ENCODE results near the gene PNMA6F. TPM values are rescaled to one million over a fixed set of nuclear protein-coding genes. Genes with fewer than 3 reads are reported as not detected.
A peak's percentile ranks its signal among the peaks of the same experiment; 100 is the strongest.

The PNMA6F gene
- total RNA-seq: not detected

- no peaks in the 10 kb centered on the region for H3K9me3 Mint-ChIP-seq
- peaks cover 7% of the 10 kb centered on the region for H3K4me1 Mint-ChIP-seq (ENCODE audit: low read depth)
- no peak for DNase-seq
- H3K27me3 Mint-ChIP-seq: no peaks in the 10 kb centered on the region
- ChIA-PET CTCF (no interaction called here), POLR2A (no interaction called here)
- H3K36me3 Mint-ChIP-seq: no peaks in the 10 kb centered on the region
- H3K4me3 Mint-ChIP-seq: no peak within 1 kb of the TSS
- no peak within 1 kb of the TSS for H3K27ac Mint-ChIP-seq
- intact Hi-C loops (cut with micrococcal nuclease): no loop called here
Measured at GRCh38 chrX:153321381-153322124, at the start of gene PNMA6F. Gene PNMA6F (minus strand): TSS chrX:153321767. CDS start chrX:153320674, 1,093 bp downstream.

DNA sequence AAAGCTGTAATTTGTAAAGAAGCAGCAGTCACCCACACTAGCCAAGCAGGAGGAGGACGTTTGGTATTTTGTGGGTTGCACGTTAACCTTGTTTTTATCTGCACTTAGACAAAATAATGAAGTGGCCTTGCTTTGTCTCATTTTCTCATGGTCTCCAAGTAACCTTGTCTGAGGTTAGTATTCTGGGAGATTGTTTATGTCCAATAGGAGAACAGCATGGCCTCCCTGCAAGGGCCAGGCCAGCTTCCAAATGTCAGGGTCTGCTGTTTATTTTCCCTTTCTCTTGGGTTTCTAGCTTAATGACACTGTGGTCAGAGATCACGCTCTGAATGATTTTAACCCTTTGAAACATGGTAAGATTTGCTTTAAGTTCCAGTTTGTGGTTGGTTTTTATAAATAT, 49.7 kb upstream of the PNMA6F start:
- no peak overlapping the region for H3K4me3 Mint-ChIP-seq
- ChIA-PET CTCF (no interaction called here), POLR2A (no interaction called here)
- no peaks in the 10 kb centered on the region for H3K9me3 Mint-ChIP-seq
- no peak overlapping the region for H3K27ac Mint-ChIP-seq
- H3K36me3 Mint-ChIP-seq: no peaks in the 10 kb centered on the region
- peaks cover 21% of the 10 kb centered on the region for H3K4me1 Mint-ChIP-seq (ENCODE audit: low read depth)
- H3K27me3 Mint-ChIP-seq: peaks cover 3% of the 10 kb centered on the region
- no peak for DNase-seq
- intact Hi-C loops (cut with micrococcal nuclease): no loop called here

DNA sequence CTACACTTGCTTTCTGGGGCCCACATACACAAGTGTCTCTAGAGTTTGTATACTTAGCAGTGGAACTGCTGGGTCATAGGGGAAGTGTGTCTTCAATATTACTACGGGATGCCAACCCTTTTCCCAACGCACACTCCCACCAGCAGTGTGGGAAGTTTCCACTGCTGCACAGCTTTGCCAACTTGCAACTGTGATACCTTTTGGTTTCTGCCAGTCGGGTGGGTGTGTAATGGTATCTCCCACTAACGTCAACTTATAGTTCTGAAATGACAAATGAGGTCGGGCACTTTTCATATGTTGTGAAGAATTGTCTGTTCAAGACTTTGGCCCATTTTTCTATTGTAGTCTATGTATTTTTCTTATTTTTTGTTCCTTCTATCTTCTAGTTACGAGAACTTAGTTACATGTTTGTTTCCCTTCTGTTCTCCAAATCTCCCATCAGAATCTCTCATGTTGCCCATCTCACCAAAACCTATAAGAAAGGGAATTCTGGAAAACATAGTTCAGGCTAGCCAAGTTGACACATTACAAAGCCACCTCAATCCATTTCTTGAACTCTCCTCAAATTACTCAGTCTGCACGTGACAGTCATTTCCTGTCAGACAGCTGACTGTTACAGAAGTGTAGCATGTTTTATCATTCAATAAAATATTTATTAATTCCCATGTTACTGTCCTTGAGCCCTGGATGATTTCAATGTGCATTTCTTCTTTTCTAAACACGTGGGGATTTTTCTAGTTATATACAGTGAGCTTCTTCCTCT, 48.9 kb upstream of the PNMA6F start:
- peak; percentile 36 for DNase-seq
- intact Hi-C loops (cut with micrococcal nuclease): loop anchor here (1.0 kb wide), 1 partner anchor 36 kb away; the partner anchor contains the start of gene ZNF275
- CTCF ChIA-PET: no interaction called here
- no peaks in the 10 kb centered on the region for H3K9me3 Mint-ChIP-seq
- POLR2A ChIA-PET: no interaction called here
- H3K4me1 Mint-ChIP-seq (ENCODE audit: low read depth): peaks cover 21% of the 10 kb centered on the region
- no peak overlapping the region for H3K4me3 Mint-ChIP-seq
- H3K27me3 Mint-ChIP-seq: peaks cover 3% of the 10 kb centered on the region
- peak overlapping the region; percentile 7 for H3K27ac Mint-ChIP-seq
- no peaks in the 10 kb centered on the region for H3K36me3 Mint-ChIP-seq

GRCh38 chrX:153366878-153367538, 45.4 kb upstream of the PNMA6F start:
- DNase-seq: no peak
- Mint-ChIP-seq H3K36me3 (no peaks in the 10 kb centered on the region), H3K4me1 (ENCODE audit: low read depth) (peaks cover 21% of the 10 kb centered on the region), H3K27me3 (peaks cover 3% of the 10 kb centered on the region), H3K9me3 (no peaks in the 10 kb centered on the region), H3K4me3 (no peak overlapping the region), H3K27ac (no peak overlapping the region)
- CTCF ChIA-PET: no interaction called here
- intact Hi-C loops (cut with micrococcal nuclease): no loop called here
- POLR2A ChIA-PET: no interaction called here

- ChIA-PET CTCF (no interaction called here), POLR2A (no interaction called here)
- Mint-ChIP-seq H3K27ac (no peak overlapping the region), H3K4me3 (no peak overlapping the region), H3K9me3 (no peaks in the 10 kb centered on the region), H3K36me3 (no peaks in the 10 kb centered on the region), H3K4me1 (ENCODE audit: low read depth) (peaks cover 16% of the 10 kb centered on the region), H3K27me3 (peaks cover 3% of the 10 kb centered on the region)
- intact Hi-C loops (cut with micrococcal nuclease): no loop called here
- no peak for DNase-seq
Measured at GRCh38 chrX:153366119-153366518, 44.6 kb upstream of the PNMA6F start.

DNA sequence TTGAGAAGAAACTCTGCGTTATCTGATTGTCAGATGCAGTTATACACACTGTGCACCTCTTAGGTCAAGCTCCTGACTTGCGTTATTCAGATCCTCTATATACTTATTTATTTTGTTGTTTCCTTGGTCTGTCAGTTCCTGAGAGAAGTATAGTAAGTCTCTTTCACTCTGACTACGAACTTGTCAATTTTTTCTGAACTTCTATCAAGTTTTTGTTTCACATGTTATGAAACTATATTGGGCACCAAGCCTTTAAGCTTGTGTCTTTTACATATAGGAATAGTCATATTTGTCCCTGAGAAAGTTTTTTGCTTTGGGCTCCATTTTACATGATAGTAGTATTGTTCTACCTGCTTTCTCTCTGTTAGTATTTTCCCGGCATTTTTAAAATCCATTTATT, 44.1 kb upstream of the PNMA6F start:
- intact Hi-C loops (cut with micrococcal nuclease): no loop called here
- H3K4me3 Mint-ChIP-seq: no peak overlapping the region
- H3K27me3 Mint-ChIP-seq: no peaks in the 10 kb centered on the region
- H3K9me3 Mint-ChIP-seq: no peaks in the 10 kb centered on the region
- CTCF ChIA-PET: no interaction called here
- H3K4me1 Mint-ChIP-seq (ENCODE audit: low read depth): peaks cover 12% of the 10 kb centered on the region
- POLR2A ChIA-PET: no interaction called here
- DNase-seq: no peak
- H3K36me3 Mint-ChIP-seq: peaks cover 1% of the 10 kb centered on the region
- no peak overlapping the region for H3K27ac Mint-ChIP-seq

DNA sequence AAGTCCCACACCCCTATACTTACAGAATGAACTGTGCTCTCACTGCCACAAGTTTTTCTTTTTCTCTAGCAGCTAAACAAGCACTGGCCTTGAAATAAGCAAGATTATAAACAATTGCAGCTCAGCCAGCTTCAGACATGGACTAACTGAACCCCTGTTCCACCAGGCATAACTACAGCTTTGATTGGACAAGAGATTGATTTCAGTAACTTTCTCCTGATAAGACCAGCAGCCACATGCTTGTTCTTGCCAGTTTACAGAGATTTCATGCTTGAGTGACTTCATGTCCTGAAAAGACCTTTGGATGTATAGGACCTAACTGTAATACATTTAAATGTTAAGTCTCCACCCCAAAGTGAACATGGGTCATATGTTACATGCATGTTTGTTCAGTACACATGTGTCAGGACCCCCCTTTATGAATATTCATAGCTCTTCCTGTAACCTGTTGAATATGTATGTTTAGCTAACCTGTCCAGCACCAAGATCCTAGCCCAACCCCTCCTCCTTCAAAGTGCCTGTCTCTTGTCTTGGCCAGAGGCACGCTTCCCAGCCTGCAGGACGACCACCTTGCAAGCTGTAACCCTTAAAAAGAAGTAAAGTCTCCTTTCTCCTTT, 40.3 kb upstream of the PNMA6F start:
- CTCF ChIA-PET: no interaction called here
- no peak for DNase-seq
- Mint-ChIP-seq H3K4me3 (no peak overlapping the region), H3K36me3 (peaks cover 6% of the 10 kb centered on the region), H3K4me1 (ENCODE audit: low read depth) (no peaks in the 10 kb centered on the region), H3K27ac (no peak overlapping the region), H3K27me3 (no peaks in the 10 kb centered on the region), H3K9me3 (peaks cover 21% of the 10 kb centered on the region)
- intact Hi-C loops (cut with micrococcal nuclease): no loop called here
- POLR2A ChIA-PET: no interaction called here

- no peak for DNase-seq
- CTCF ChIA-PET: no interaction called here
- peaks cover 6% of the 10 kb centered on the region for H3K36me3 Mint-ChIP-seq
- H3K4me3 Mint-ChIP-seq: no peak overlapping the region
- no peaks in the 10 kb centered on the region for H3K4me1 Mint-ChIP-seq (ENCODE audit: low read depth)
- no peak overlapping the region for H3K27ac Mint-ChIP-seq
- H3K27me3 Mint-ChIP-seq: no peaks in the 10 kb centered on the region
- H3K9me3 Mint-ChIP-seq: peaks cover 21% of the 10 kb centered on the region
- intact Hi-C loops (cut with micrococcal nuclease): no loop called here
- POLR2A ChIA-PET: no interaction called here
Measured at GRCh38 chrX:153357877-153358276, 36.3 kb upstream of the PNMA6F start.

GRCh38 chrX:153353416-153353815, 31.8 kb upstream of the PNMA6F start:
- Mint-ChIP-seq H3K27me3 (no peaks in the 10 kb centered on the region), H3K27ac (no peak overlapping the region), H3K4me3 (no peak overlapping the region), H3K9me3 (peaks cover 11% of the 10 kb centered on the region), H3K4me1 (ENCODE audit: low read depth) (no peaks in the 10 kb centered on the region), H3K36me3 (peaks cover 14% of the 10 kb centered on the region)
- DNase-seq: no peak
- ChIA-PET POLR2A (no interaction called here), CTCF (no interaction called here)
- intact Hi-C loops (cut with micrococcal nuclease): no loop called here

GRCh38 chrX:153352858-153353257, 31.3 kb upstream of the PNMA6F start:
- peaks cover 5% of the 10 kb centered on the region for H3K9me3 Mint-ChIP-seq

GRCh38 chrX:153351981-153352380, 30.4 kb upstream of the PNMA6F start:
- Mint-ChIP-seq H3K9me3 (no peaks in the 10 kb centered on the region), H3K4me3 (no peak overlapping the region), H3K27me3 (no peaks in the 10 kb centered on the region), H3K36me3 (peaks cover 17% of the 10 kb centered on the region), H3K4me1 (ENCODE audit: low read depth) (peaks cover 3% of the 10 kb centered on the region), H3K27ac (no peak overlapping the region)
- CTCF ChIA-PET: no interaction called here
- POLR2A ChIA-PET: no interaction called here
- DNase-seq: no peak
- intact Hi-C loops (cut with micrococcal nuclease): no loop called here

More at GRCh38 chrX:153352858-153353257, 31.3 kb upstream of the PNMA6F start:
- Mint-ChIP-seq H3K27me3 (no peaks in the 10 kb centered on the region), H3K4me1 (ENCODE audit: low read depth) (peaks cover 3% of the 10 kb centered on the region), H3K27ac (no peak overlapping the region), H3K36me3 (peaks cover 16% of the 10 kb centered on the region), H3K4me3 (no peak overlapping the region)
- POLR2A ChIA-PET: no interaction called here
- intact Hi-C loops (cut with micrococcal nuclease): no loop called here
- CTCF ChIA-PET: no interaction called here
- DNase-seq: no peak

GRCh38 chrX:153349952-153350351, 28.4 kb upstream of the PNMA6F start:
- ChIA-PET CTCF (no interaction called here), POLR2A (interaction anchor here (1.0 kb wide), 1 partner anchor 11 kb away, joined by 3 read pairs; no protein-coding TSS in a partner anchor)
- Mint-ChIP-seq H3K9me3 (no peaks in the 10 kb centered on the region), H3K4me3 (no peak overlapping the region), H3K27me3 (no peaks in the 10 kb centered on the region), H3K36me3 (peaks cover 24% of the 10 kb centered on the region), H3K27ac (no peak overlapping the region), H3K4me1 (ENCODE audit: low read depth) (peaks cover 3% of the 10 kb centered on the region)
- intact Hi-C loops (cut with micrococcal nuclease): no loop called here
- DNase-seq: no peak
